Mesendoderm (in vitro differentiated cells): ENCODE results near the gene TMEM256.
"Not testable (repeated sequence)": the region's sequence is repeated elsewhere in the genome, so short reads cannot be mapped to it uniquely, and the experiment has no call there.

Experiments
- DNase-seq: peaks from one replicate; pipeline ENCODE4 v3.0.0; 2013
- H2AK5ac ChIP-seq: 2 replicates; pipeline ENCODE4 v1.6.1; 2013; ENCODE audit warnings: low read length, inconsistent platforms
- H2BK120ac ChIP-seq: 2 replicates; pipeline ENCODE4 v1.6.1; 2013; ENCODE audit warnings: low read depth, mild to moderate bottlenecking, low read length, moderate library complexity, mixed read lengths
- H2BK15ac ChIP-seq: replicated peaks from 2 replicates; pipeline ENCODE4 v1.6.1; 2013; ENCODE audit warnings: low read depth, mild to moderate bottlenecking, moderate library complexity
- H2BK5ac ChIP-seq: 2 replicates; pipeline ENCODE4 v1.6.1; 2013; ENCODE audit warnings: low read length, inconsistent platforms
- H3K18ac ChIP-seq: 2 replicates; pipeline ENCODE4 v1.6.1; 2013; ENCODE audit warnings: mild to moderate bottlenecking, low read length, mixed read lengths
- H3K23ac ChIP-seq: one replicate; pipeline ENCODE4 v1.6.1; 2013; ENCODE audit warnings: low read length
- H3K27ac ChIP-seq: 2 replicates; pipeline ENCODE4 v1.5.1; 2013; ENCODE audit warnings: low read depth, mild to moderate bottlenecking, inconsistent platforms, low read length, moderate library complexity
- H3K27me3 ChIP-seq: 2 replicates; pipeline ENCODE4 v1.6.1; 2013; ENCODE audit warnings: low read length, control low read depth, mild to moderate bottlenecking, inconsistent platforms; ENCODE audit not compliant: insufficient read depth, poor library complexity
- H3K36me3 ChIP-seq: 2 replicates; pipeline ENCODE4 v1.6.1; 2013; ENCODE audit warnings: low read length, inconsistent platforms; ENCODE audit not compliant: control insufficient read depth, insufficient read depth
- H3K4ac ChIP-seq: one replicate; pipeline ENCODE4 v1.6.1; 2013; ENCODE audit warnings: low read depth, mild to moderate bottlenecking, low read length, moderate library complexity
- H3K4me1 ChIP-seq: 2 replicates; pipeline ENCODE4 v1.6.1; 2013; ENCODE audit warnings: low read depth, low read length, inconsistent platforms; ENCODE audit not compliant: control insufficient read depth
- H3K4me2 ChIP-seq: 2 replicates; pipeline ENCODE4 v1.6.1; 2013; ENCODE audit warnings: low read length
- H3K4me3 ChIP-seq: 2 replicates; pipeline ENCODE4 v1.5.1; 2013; ENCODE audit warnings: mild to moderate bottlenecking, low read length
- H3K56ac ChIP-seq: one replicate; pipeline ENCODE4 v1.6.1; 2013; ENCODE audit warnings: low read length
- H3K79me1 ChIP-seq: 2 replicates; pipeline ENCODE4 v1.6.1; 2013; ENCODE audit warnings: low read length, inconsistent platforms
- H3K79me2 ChIP-seq: 2 replicates; pipeline ENCODE4 v1.6.1; 2013; ENCODE audit warnings: mild to moderate bottlenecking, low read length; ENCODE audit not compliant: control insufficient read depth, insufficient read depth
- H3K9ac ChIP-seq: 2 replicates; pipeline ENCODE4 v1.6.1; 2013; ENCODE audit warnings: low read length, inconsistent platforms
- H4K5ac ChIP-seq: one replicate; pipeline ENCODE4 v1.6.1; 2013; ENCODE audit warnings: low read length
- H4K8ac ChIP-seq: one replicate; pipeline ENCODE4 v1.6.1; 2013; ENCODE audit warnings: low read depth, mild to moderate bottlenecking, control low read depth, low read length, moderate library complexity
- WGBS: extraction: QIAGEN DNeasy Blood & Tissue Kit; methylation state at CpG from one replicate; pipeline ENCODE4 v1.1.7; 2013; ENCODE audit warnings: low lambda C conversion rate, missing lambda C conversion rate; ENCODE audit not compliant: insufficient coverage; ENCODE audit errors: extremely low coverage; 5-methylcytosine and 5-hydroxymethylcytosine counted together

Gene TMEM256

GRCh38 chr17:7370853-7371252 is 33.0 kb downstream of the TMEM256 start:
- H3K36me3 ChIP-seq = no peaks in the 10 kb centered on the region
- H2AK5ac ChIP-seq = no peak overlapping the region
- H3K9ac ChIP-seq = no peak overlapping the region
- H3K18ac ChIP-seq = no peak overlapping the region
- no peak overlapping the region for H2BK120ac ChIP-seq
- no peak overlapping the region for H2BK5ac ChIP-seq
- H3K56ac ChIP-seq = no peak overlapping the region
- H3K27ac ChIP-seq = no peak overlapping the region
- no peak overlapping the region for H3K4ac ChIP-seq
- no peak overlapping the region for H3K4me3 ChIP-seq
- H4K5ac ChIP-seq = no peak overlapping the region
- no peaks in the 10 kb centered on the region for H3K27me3 ChIP-seq
- H4K8ac ChIP-seq = no peak overlapping the region
- no peaks in the 10 kb centered on the region for H3K79me1 ChIP-seq
- no peak for DNase-seq
- H3K79me2 ChIP-seq = no peaks in the 10 kb centered on the region
- H3K4me1 ChIP-seq = no peaks in the 10 kb centered on the region
- no CpG with 5 or more reads among the region's 4 CpGs for WGBS
- no peak overlapping the region for H2BK15ac ChIP-seq
- H3K4me2 ChIP-seq = no peak overlapping the region
- H3K23ac ChIP-seq = no peak overlapping the region

- H3K4me3 ChIP-seq = no peak overlapping the region
- H3K4ac ChIP-seq = no peak overlapping the region
- H3K56ac ChIP-seq = no peak overlapping the region
- H2BK15ac ChIP-seq = no peak overlapping the region
- no peak overlapping the region for H4K5ac ChIP-seq
- H2AK5ac ChIP-seq = no peak overlapping the region
- no peak overlapping the region for H4K8ac ChIP-seq
- no peak overlapping the region for H3K4me2 ChIP-seq
- H2BK5ac ChIP-seq = no peak overlapping the region
- H3K27ac ChIP-seq = no peak overlapping the region
- H2BK120ac ChIP-seq = no peak overlapping the region
- H3K27me3 ChIP-seq = no peaks in the 10 kb centered on the region
- H3K36me3 ChIP-seq = no peaks in the 10 kb centered on the region
- no peak overlapping the region for H3K18ac ChIP-seq
- H3K79me2 ChIP-seq = no peaks in the 10 kb centered on the region
- DNase-seq = no peak
- H3K4me1 ChIP-seq = no peaks in the 10 kb centered on the region
- H3K9ac ChIP-seq = no peak overlapping the region
- no peak overlapping the region for H3K23ac ChIP-seq
- no CpG with 5 or more reads among the region's 5 CpGs for WGBS
- no peaks in the 10 kb centered on the region for H3K79me1 ChIP-seq
These were observed 34.1 kb downstream of the TMEM256 start for GRCh38 chr17:7369825-7370224.

GRCh38 chr17:7368599-7368994 is 35.3 kb downstream of the TMEM256 start:
- WGBS = no CpG with 5 or more reads among the region's 5 CpGs
- not testable (repeated sequence) for H3K56ac ChIP-seq

DNA sequence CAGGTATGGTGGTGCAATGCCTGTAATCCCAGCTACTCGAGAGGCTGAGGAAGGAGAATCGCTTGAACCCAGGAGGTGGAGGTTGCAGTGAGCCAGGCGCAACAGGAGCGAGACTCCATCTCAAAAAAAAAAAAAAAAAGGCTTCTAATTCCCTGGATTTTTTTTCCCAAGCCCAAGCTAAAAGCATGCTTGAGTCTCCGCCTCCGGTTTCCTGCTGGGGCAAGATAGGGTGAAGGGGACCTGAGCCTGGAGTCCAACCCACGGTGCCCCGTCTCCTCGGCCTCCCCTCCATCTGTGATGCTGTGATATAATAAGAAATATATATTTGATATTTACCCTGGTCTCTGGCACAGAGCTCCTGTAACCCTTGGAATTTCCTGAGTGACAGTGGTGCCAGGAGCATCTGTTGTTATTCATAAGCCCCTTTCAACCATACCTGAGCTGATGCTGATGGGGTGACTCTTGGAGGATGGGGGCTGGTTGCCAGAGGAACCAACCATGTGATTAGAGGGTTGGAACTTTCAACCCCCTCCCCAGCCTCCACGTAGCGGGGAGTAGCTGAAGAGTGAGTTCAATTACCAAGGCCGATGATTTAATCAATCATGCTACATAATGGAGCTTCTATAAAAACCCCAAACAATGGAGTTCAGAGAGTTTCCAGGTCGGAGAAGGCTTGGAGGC is 35.8 kb downstream of the TMEM256 start:
- Histone ChIP-seq H3K9ac (no peak overlapping the region), H3K4me3 (no peak overlapping the region), H3K4ac (no peak overlapping the region), H4K5ac (no peak overlapping the region), H3K79me2 (no peaks in the 10 kb centered on the region), H3K23ac (no peak overlapping the region), H3K18ac (no peak overlapping the region), H3K4me1 (no peaks in the 10 kb centered on the region), H2BK15ac (no peak overlapping the region), H3K36me3 (no peaks in the 10 kb centered on the region), H3K4me2 (no peak overlapping the region), H4K8ac (no peak overlapping the region), H2BK120ac (no peak overlapping the region), H3K79me1 (no peaks in the 10 kb centered on the region), H3K27ac (no peak overlapping the region), H3K56ac (no peak overlapping the region), H3K27me3 (no peaks in the 10 kb centered on the region), H2AK5ac (no peak overlapping the region), H2BK5ac (no peak overlapping the region)
- DNase-seq = no peak
- WGBS = no CpG with 5 or more reads among the region's 13 CpGs

More at GRCh38 chr17:7368599-7368994, 35.3 kb downstream of the TMEM256 start:
- H3K4me3 ChIP-seq, H3K79me2 ChIP-seq, H3K23ac ChIP-seq, H4K5ac ChIP-seq, H3K18ac ChIP-seq, H3K27me3 ChIP-seq, H3K9ac ChIP-seq, H2AK5ac ChIP-seq, H3K4ac ChIP-seq, H3K4me1 ChIP-seq, H2BK15ac ChIP-seq, H2BK120ac ChIP-seq, H3K79me1 ChIP-seq, H4K8ac ChIP-seq, H2BK5ac ChIP-seq, H3K4me2 ChIP-seq, DNase-seq, H3K36me3 ChIP-seq, H3K27ac ChIP-seq: not testable (repeated sequence)

DNA sequence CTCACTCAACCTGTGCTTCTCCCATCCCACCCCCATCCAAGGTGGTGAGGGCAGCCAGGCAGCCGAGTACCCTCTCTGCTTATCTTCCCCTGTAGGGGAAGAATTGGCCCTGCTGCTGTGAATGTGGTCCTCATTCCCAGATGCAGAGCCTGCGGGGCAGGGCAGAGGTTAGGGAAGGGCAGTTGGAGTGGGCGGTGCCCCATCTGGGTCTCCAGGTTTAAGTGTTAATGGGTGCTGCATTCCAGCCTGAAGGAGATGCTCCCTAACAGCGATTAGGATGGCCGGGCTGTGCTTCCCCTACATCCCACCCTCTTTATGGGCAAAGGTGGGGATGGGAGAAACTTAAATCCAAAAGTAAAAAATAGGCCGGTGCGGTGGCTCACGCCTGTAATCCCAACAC is 36.8 kb downstream of the TMEM256 start:
- H3K4me1 ChIP-seq = no peaks in the 10 kb centered on the region
- H3K79me2 ChIP-seq = no peaks in the 10 kb centered on the region
- no peak overlapping the region for H3K18ac ChIP-seq
- no peak overlapping the region for H3K4me3 ChIP-seq
- H2BK15ac ChIP-seq = no peak overlapping the region
- H3K79me1 ChIP-seq = no peaks in the 10 kb centered on the region
- no peak overlapping the region for H4K5ac ChIP-seq
- H2BK5ac ChIP-seq = no peak overlapping the region
- H3K4ac ChIP-seq = no peak overlapping the region
- H3K27ac ChIP-seq = no peak overlapping the region
- H2BK120ac ChIP-seq = no peak overlapping the region
- no peak for DNase-seq
- no peaks in the 10 kb centered on the region for H3K36me3 ChIP-seq
- H3K9ac ChIP-seq = no peak overlapping the region
- no peak overlapping the region for H3K4me2 ChIP-seq
- no peak overlapping the region for H4K8ac ChIP-seq
- H3K56ac ChIP-seq = no peak overlapping the region
- no peaks in the 10 kb centered on the region for H3K27me3 ChIP-seq
- no CpG with 5 or more reads among the region's 8 CpGs for WGBS
- no peak overlapping the region for H2AK5ac ChIP-seq
- no peak overlapping the region for H3K23ac ChIP-seq

- H2BK15ac ChIP-seq, H3K79me1 ChIP-seq, H4K8ac ChIP-seq, H3K79me2 ChIP-seq, H3K4me3 ChIP-seq, DNase-seq, H2BK120ac ChIP-seq, H3K4me2 ChIP-seq, H3K4ac ChIP-seq, H3K56ac ChIP-seq, H3K27me3 ChIP-seq, H3K9ac ChIP-seq, H3K18ac ChIP-seq, H4K5ac ChIP-seq, H3K23ac ChIP-seq, H2AK5ac ChIP-seq, H3K4me1 ChIP-seq, H3K36me3 ChIP-seq, H2BK5ac ChIP-seq, H3K27ac ChIP-seq: not testable (repeated sequence)
- WGBS = no CpG with 5 or more reads among the region's 7 CpGs
These were observed 37.9 kb downstream of the TMEM256 start for GRCh38 chr17:7365963-7366362.
